A172 (cell line): ENCODE data around the gene COL21A1. TPM values are rescaled to one million over a fixed set of nuclear protein-coding genes. Genes with fewer than 3 reads are reported as not detected.

ENCODE experiments used
- DNase-seq: peaks from one replicate; pipeline ENCODE4 v3.0.0-alpha.2; 2015; ENCODE audit warnings: low spot score
- total RNA-seq: library from RNA; depleted of rRNA; stranded (reverse); fragments of >200 nt; shearing (Covaris generic); gene quantifications from 2 replicates; pipeline ENCODE4 v1.2.3, GENCODE V29; 2014

COL21A1 gene
- total RNA-seq, 1 experiment from 2014 or later = not detected

GRCh38 chr6:56009636-56010035, 237.7 kb downstream of the COL21A1 start:
- DNase-seq = no peak
